PC-9 (cell line): ENCODE data around the gene MTUS2.

ENCODE experiments used
- EZH2 ChIP-seq: fragments of 200-600 bp; sonication (generic); IDR thresholded peaks from 2 replicates; pipeline ENCODE4 v1.8.0; 2017; ENCODE audit warnings: antibody characterized with exemption, low read depth
- TF ChIP-seq, protein P1 (sequence below): fragments of 200-600 bp; sonication (generic); conservative IDR thresholded peaks from 2 replicates; pipeline ENCODE4 v1.6.1; 2017; ENCODE audit warnings: mixed run types, antibody characterized with exemption, mild to moderate bottlenecking, moderate library complexity

DNA sequence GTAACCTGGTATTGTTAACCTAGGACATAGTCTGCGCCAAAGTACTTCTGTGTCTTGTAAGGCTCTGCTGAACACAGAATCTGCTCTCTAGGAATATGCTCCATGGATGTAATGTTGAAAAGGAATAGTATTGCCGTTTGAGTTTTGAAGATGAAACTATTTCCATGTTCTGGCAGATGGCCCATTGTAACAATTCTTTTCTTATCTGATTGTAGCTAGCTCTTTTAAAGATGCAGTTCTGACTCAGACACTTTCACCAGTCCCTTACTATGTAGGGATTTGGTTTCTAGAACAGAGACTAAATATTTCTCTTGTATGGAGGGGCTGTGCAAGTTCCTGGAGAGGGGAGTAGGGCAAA, 185.6 kb downstream of the MTUS2 start:
- TF ChIP-seq EZH2, result no peak
- TF ChIP-seq, protein P1, sequence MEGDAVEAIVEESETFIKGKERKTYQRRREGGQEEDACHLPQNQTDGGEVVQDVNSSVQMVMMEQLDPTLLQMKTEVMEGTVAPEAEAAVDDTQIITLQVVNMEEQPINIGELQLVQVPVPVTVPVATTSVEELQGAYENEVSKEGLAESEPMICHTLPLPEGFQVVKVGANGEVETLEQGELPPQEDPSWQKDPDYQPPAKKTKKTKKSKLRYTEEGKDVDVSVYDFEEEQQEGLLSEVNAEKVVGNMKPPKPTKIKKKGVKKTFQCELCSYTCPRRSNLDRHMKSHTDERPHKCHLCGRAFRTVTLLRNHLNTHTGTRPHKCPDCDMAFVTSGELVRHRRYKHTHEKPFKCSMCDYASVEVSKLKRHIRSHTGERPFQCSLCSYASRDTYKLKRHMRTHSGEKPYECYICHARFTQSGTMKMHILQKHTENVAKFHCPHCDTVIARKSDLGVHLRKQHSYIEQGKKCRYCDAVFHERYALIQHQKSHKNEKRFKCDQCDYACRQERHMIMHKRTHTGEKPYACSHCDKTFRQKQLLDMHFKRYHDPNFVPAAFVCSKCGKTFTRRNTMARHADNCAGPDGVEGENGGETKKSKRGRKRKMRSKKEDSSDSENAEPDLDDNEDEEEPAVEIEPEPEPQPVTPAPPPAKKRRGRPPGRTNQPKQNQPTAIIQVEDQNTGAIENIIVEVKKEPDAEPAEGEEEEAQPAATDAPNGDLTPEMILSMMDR, result no peak
